Liver (tissue), 9 donors: ENCODE measurements around the gene WDR75. TPM values are rescaled to one million over a fixed set of nuclear protein-coding genes. Genes with fewer than 3 reads are reported as not detected.

Source experiments
- DNase-seq: peaks from one replicate; pipeline ENCODE4 v3.0.0-alpha.2; 2017; ENCODE audit warnings: low spot score
- H3K27ac ChIP-seq, 2 donors: one replicate each; pipeline ENCODE4 v1.7.0; 2013; ENCODE audit warnings: inconsistent platforms in 2 of 2, low read length in 2 of 2, control low read depth in 1 of 2, low read depth in 1 of 2, mild to moderate bottlenecking in 1 of 2
- H3K27me3 ChIP-seq, 4 donors: one replicate each; pipeline versions ENCODE4 v1.6.1 to v1.7.0; 2013; ENCODE audit warnings: low read length in 3 of 4, inconsistent platforms in 1 of 4, mild to moderate bottlenecking in 1 of 4, moderate library complexity in 1 of 4; ENCODE audit not compliant: control insufficient read depth in 4 of 4, insufficient read depth in 4 of 4
- H3K36me3 ChIP-seq, 4 donors: one replicate each; pipeline versions ENCODE4 v1.6.1 to v1.7.0; 2013; ENCODE audit warnings: low read length in 3 of 4, mild to moderate bottlenecking in 3 of 4, low read depth in 1 of 4, moderate library complexity in 1 of 4; ENCODE audit not compliant: control insufficient read depth in 4 of 4, insufficient read depth in 3 of 4
- H3K4me1 ChIP-seq, 4 donors: one replicate each; pipeline versions ENCODE4 v1.6.1 to v1.7.0; 2013; ENCODE audit warnings: low read length in 3 of 4, mild to moderate bottlenecking in 3 of 4, moderate library complexity in 1 of 4; ENCODE audit not compliant: control insufficient read depth in 4 of 4, insufficient read depth in 4 of 4
- H3K4me3 ChIP-seq, 3 donors: one replicate each; pipeline versions ENCODE4 v1.6.1 to v1.7.0; 2013; ENCODE audit warnings: low read length in 3 of 3, control low read depth in 1 of 3, low read depth in 1 of 3, mild to moderate bottlenecking in 1 of 3
- H3K9ac ChIP-seq, 2 donors: one replicate each; pipeline ENCODE4 v1.7.0; 2013; ENCODE audit warnings: low read length in 2 of 2, mild to moderate bottlenecking in 2 of 2, moderate library complexity in 2 of 2, control low read depth in 1 of 2, low read depth in 1 of 2
- H3K9me3 ChIP-seq, 4 donors: one replicate each; pipeline versions ENCODE4 v1.6.1 to v1.7.0; 2013; ENCODE audit warnings: low read length in 3 of 4; ENCODE audit not compliant: control insufficient read depth in 4 of 4
- FOXA1 ChIP-seq: IDR thresholded peaks from 2 replicates; pipeline ENCODE4 v1.6.1; 2016; ENCODE audit warnings: antibody characterized with exemption
- FOXA2 ChIP-seq: IDR thresholded peaks from 2 replicates; pipeline ENCODE4 v1.6.1; 2016; ENCODE audit warnings: antibody characterized with exemption
- GABPA ChIP-seq, 2 donors: IDR thresholded peaks in 1 of 2; conservative IDR thresholded peaks in 1 of 2; 2 replicates each; pipeline ENCODE4 v1.6.1; 2016; ENCODE audit warnings: antibody characterized with exemption in 2 of 2, mild to moderate bottlenecking in 1 of 2, moderate library complexity in 1 of 2
- HNF4A ChIP-seq, 2 donors: conservative IDR thresholded peaks; 2 replicates each; pipeline ENCODE4 v1.6.1; 2016; ENCODE audit warnings: antibody characterized with exemption in 2 of 2, mild to moderate bottlenecking in 2 of 2
- HNF4G ChIP-seq: IDR thresholded peaks from 2 replicates; pipeline ENCODE4 v1.6.1; 2016; ENCODE audit warnings: antibody characterized with exemption
- JUND ChIP-seq, 2 donors: IDR thresholded peaks; 2 replicates each; pipeline ENCODE4 v1.6.1; 2016; ENCODE audit warnings: antibody characterized with exemption in 2 of 2
- NR2F2 ChIP-seq: IDR thresholded peaks from 2 replicates; pipeline ENCODE4 v1.6.1; 2016; ENCODE audit warnings: antibody characterized with exemption
- RAD21 ChIP-seq, 2 donors: IDR thresholded peaks; 2 replicates each; pipeline ENCODE4 v1.6.1; 2016; ENCODE audit warnings: antibody characterized with exemption in 2 of 2, mild to moderate bottlenecking in 2 of 2
- RXRA ChIP-seq, 2 donors: IDR thresholded peaks; 2 replicates each; pipeline ENCODE4 v1.6.1; 2017 to 2018; ENCODE audit warnings: antibody characterized with exemption in 2 of 2, mild to moderate bottlenecking in 1 of 2
- SP1 ChIP-seq: IDR thresholded peaks from 2 replicates; pipeline ENCODE4 v1.6.1; 2018; ENCODE audit warnings: antibody characterized with exemption, mild to moderate bottlenecking
- TAF1 ChIP-seq: conservative IDR thresholded peaks from 2 replicates; pipeline ENCODE4 v1.6.1; 2016; ENCODE audit warnings: antibody characterized with exemption, mild to moderate bottlenecking
- YY1 ChIP-seq: IDR thresholded peaks from 2 replicates; pipeline ENCODE4 v1.6.1; 2016; ENCODE audit warnings: antibody characterized with exemption, mild to moderate bottlenecking
- WGBS: extraction: QIAGEN DNeasy Blood & Tissue Kit; methylation state at CpG from one replicate; pipeline ENCODE4 v1.1.7; 2013; 5-methylcytosine and 5-hydroxymethylcytosine counted together
- polyA plus RNA-seq, 2 donors: library from polyadenylated mRNA; stranded (reverse) in 1 of 2; unstranded in 1 of 2; fragments of 200-250 nt in 1 of 2; fragments of >200 nt in 1 of 2; fragmentation: Nextera tagmentation in 1 of 2; extraction: Ambion mirVana in 1 of 2; gene quantifications; one replicate each; pipeline versions ENCODE4 v1.2.1 to v1.2.3, GENCODE V29; 2013 to 2015
- total RNA-seq, 2 donors: library from RNA; depleted of rRNA; stranded (reverse); fragments of >200 nt; gene quantifications; one replicate each; pipeline ENCODE4 v1.2.3, GENCODE V29; 2014
- TF ChIP-seq, protein P1 (sequence below): fragments of 150-350 bp; IDR thresholded peaks from 2 replicates; pipeline ENCODE4 v1.5.1; 2017; ENCODE audit warnings: improper control_type of control experiment, low read depth, low read length; ENCODE audit not compliant: missing input control
- TF ChIP-seq, protein P2 (sequence below): IDR thresholded peaks from 2 replicates; pipeline ENCODE4 v1.6.1; 2016; ENCODE audit warnings: antibody characterized with exemption
- TF ChIP-seq, protein P3 (sequence below): IDR thresholded peaks from 2 replicates; pipeline ENCODE4 v1.6.1; 2016; ENCODE audit warnings: antibody characterized with exemption, mild to moderate bottlenecking
- TF ChIP-seq, protein P4 (sequence below): IDR thresholded peaks from 2 replicates; pipeline ENCODE4 v1.6.1; 2016; ENCODE audit warnings: antibody characterized with exemption
- TF ChIP-seq, protein P5 (sequence below): IDR thresholded peaks from 2 replicates; pipeline ENCODE4 v1.6.1; 2016; ENCODE audit warnings: antibody characterized with exemption
- donor health status: healthy.
- donor health status: healthy.
- donor health status: healthy.
- donor health status: healthy.
- donor health status: healthy.

Gene WDR75
- total and polyA plus RNA-seq, 4 donors: 7.9 to 24.5 (median 15.1) TPM

DNA sequence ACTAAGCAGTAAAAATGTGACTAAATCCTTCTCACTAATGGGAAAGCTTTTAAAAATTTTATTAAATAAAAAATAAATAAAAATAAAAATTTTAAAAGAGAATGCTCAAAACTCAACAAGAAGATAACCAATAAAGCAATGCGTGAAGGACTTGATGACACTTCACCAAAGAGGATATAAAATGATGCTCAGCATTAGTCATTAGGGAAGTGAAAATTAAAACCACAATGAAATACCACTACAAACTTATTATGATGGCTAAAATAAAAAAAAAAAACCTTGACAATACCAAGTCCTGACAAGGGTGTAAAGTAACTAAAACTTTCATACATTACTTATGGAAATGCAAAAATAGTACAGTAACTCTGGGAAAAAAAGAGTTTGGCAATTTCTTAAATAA is 3.3 kb upstream of the WDR75 start:
- no peak overlapping the region for H3K4me3 ChIP-seq
- DNase-seq: no peak
- H3K36me3 ChIP-seq: no peaks in the 10 kb centered on the region
- no peak overlapping the region for H3K9ac ChIP-seq
- no peaks in the 10 kb centered on the region for H3K9me3 ChIP-seq
- TF ChIP-seq, protein P1, sequence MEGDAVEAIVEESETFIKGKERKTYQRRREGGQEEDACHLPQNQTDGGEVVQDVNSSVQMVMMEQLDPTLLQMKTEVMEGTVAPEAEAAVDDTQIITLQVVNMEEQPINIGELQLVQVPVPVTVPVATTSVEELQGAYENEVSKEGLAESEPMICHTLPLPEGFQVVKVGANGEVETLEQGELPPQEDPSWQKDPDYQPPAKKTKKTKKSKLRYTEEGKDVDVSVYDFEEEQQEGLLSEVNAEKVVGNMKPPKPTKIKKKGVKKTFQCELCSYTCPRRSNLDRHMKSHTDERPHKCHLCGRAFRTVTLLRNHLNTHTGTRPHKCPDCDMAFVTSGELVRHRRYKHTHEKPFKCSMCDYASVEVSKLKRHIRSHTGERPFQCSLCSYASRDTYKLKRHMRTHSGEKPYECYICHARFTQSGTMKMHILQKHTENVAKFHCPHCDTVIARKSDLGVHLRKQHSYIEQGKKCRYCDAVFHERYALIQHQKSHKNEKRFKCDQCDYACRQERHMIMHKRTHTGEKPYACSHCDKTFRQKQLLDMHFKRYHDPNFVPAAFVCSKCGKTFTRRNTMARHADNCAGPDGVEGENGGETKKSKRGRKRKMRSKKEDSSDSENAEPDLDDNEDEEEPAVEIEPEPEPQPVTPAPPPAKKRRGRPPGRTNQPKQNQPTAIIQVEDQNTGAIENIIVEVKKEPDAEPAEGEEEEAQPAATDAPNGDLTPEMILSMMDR: no peak
- TF ChIP-seq, protein P2, sequence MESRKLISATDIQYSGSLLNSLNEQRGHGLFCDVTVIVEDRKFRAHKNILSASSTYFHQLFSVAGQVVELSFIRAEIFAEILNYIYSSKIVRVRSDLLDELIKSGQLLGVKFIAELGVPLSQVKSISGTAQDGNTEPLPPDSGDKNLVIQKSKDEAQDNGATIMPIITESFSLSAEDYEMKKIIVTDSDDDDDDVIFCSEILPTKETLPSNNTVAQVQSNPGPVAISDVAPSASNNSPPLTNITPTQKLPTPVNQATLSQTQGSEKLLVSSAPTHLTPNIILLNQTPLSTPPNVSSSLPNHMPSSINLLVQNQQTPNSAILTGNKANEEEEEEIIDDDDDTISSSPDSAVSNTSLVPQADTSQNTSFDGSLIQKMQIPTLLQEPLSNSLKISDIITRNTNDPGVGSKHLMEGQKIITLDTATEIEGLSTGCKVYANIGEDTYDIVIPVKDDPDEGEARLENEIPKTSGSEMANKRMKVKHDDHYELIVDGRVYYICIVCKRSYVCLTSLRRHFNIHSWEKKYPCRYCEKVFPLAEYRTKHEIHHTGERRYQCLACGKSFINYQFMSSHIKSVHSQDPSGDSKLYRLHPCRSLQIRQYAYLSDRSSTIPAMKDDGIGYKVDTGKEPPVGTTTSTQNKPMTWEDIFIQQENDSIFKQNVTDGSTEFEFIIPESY: no peak
- TF ChIP-seq, protein P3, sequence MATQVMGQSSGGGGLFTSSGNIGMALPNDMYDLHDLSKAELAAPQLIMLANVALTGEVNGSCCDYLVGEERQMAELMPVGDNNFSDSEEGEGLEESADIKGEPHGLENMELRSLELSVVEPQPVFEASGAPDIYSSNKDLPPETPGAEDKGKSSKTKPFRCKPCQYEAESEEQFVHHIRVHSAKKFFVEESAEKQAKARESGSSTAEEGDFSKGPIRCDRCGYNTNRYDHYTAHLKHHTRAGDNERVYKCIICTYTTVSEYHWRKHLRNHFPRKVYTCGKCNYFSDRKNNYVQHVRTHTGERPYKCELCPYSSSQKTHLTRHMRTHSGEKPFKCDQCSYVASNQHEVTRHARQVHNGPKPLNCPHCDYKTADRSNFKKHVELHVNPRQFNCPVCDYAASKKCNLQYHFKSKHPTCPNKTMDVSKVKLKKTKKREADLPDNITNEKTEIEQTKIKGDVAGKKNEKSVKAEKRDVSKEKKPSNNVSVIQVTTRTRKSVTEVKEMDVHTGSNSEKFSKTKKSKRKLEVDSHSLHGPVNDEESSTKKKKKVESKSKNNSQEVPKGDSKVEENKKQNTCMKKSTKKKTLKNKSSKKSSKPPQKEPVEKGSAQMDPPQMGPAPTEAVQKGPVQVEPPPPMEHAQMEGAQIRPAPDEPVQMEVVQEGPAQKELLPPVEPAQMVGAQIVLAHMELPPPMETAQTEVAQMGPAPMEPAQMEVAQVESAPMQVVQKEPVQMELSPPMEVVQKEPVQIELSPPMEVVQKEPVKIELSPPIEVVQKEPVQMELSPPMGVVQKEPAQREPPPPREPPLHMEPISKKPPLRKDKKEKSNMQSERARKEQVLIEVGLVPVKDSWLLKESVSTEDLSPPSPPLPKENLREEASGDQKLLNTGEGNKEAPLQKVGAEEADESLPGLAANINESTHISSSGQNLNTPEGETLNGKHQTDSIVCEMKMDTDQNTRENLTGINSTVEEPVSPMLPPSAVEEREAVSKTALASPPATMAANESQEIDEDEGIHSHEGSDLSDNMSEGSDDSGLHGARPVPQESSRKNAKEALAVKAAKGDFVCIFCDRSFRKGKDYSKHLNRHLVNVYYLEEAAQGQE: no peak
- TF ChIP-seq, protein P4, sequence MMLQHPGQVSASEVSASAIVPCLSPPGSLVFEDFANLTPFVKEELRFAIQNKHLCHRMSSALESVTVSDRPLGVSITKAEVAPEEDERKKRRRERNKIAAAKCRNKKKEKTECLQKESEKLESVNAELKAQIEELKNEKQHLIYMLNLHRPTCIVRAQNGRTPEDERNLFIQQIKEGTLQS: no peak
- TF ChIP-seq FOXA2 (no peak), GABPA (IDR thresholded peaks at IDR 0.05 in 1 of 2, conservative IDR thresholded peaks at IDR 0.05 in 1 of 2) (no peak), RAD21 (IDR thresholded peaks at IDR 0.05) (no peak), SP1 (no peak), JUND (IDR thresholded peaks at IDR 0.05) (no peak), RXRA (IDR thresholded peaks at IDR 0.05) (no peak), YY1 (no peak), FOXA1 (no peak), TAF1 (no peak), HNF4G (no peak), HNF4A (conservative IDR thresholded peaks at IDR 0.05) (no peak)
- TF ChIP-seq, protein P5, sequence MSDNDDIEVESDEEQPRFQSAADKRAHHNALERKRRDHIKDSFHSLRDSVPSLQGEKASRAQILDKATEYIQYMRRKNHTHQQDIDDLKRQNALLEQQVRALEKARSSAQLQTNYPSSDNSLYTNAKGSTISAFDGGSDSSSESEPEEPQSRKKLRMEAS: no peak
- H3K27me3 ChIP-seq: no peaks in the 10 kb centered on the region
- WGBS: 79% methylated on average over 1 of the region's 1 CpG
- no peak overlapping the region for H3K27ac ChIP-seq
- H3K4me1 ChIP-seq: peaks cover 4 to 18% (median 13%) of the 10 kb centered on the region in 4 donors

DNA sequence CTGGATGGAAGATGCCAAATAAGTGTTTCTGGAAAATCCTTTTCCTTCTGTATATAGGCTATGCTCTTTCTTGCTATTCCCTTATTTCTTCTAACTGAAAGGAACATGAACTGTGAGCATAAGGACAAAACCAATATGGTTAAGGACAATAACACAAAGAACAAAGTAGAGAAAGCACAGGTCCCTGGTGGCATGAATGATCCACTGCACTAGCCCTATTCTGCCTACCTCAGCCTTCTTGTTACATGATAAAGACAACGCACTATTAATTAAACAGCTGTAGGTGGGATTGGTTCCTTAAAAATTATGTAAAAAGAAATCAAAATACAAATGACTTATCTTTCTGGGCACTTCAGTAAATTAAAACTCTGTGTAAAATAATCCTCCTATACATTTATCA is 1.9 kb upstream of the WDR75 start:
- DNase-seq: no peak
- TF ChIP-seq, protein P5: no peak
- TF ChIP-seq GABPA (IDR thresholded peaks at IDR 0.05 in 1 of 2, conservative IDR thresholded peaks at IDR 0.05 in 1 of 2) (no peak), JUND (IDR thresholded peaks at IDR 0.05) (no peak), RAD21 (IDR thresholded peaks at IDR 0.05) (no peak), NR2F2 (no peak), SP1 (no peak), RXRA (IDR thresholded peaks at IDR 0.05) (no peak), HNF4A (conservative IDR thresholded peaks at IDR 0.05) (no peak), FOXA2 (no peak), FOXA1 (no peak)
- TF ChIP-seq, protein P2: no peak
- TF ChIP-seq, protein P1: no peak
- TF ChIP-seq, protein P4: no peak

More for the DNA sequence above, 1.9 kb upstream of the WDR75 start:
- Histone ChIP-seq H3K27me3 (no peaks in the 10 kb centered on the region), H3K4me3 (no peak overlapping the region), H3K36me3 (no peaks in the 10 kb centered on the region), H3K4me1 (peaks cover 4 to 23% (median 16%) of the 10 kb centered on the region in 4 donors), H3K27ac (no peak overlapping the region), H3K9ac (no peak overlapping the region), H3K9me3 (no peaks in the 10 kb centered on the region)
- WGBS: 87% methylated on average over 1 of the region's 1 CpG
